GM19328 (cell line): Measurements from ENCODE around the gene EBF3.

ENCODE experiments used
- ATAC-seq: cut with Tn5 transposase; IDR thresholded peaks from one replicate; pipeline ENCODE4 v1.9.1; 2021; ENCODE audit warnings: mild to moderate bottlenecking, moderate library complexity; ENCODE audit not compliant: unreplicated experiment

The EBF3 gene

GRCh38 chr10:129842031-129842430 lies 122.0 kb downstream of the EBF3 start:
- no peak for ATAC-seq

- ATAC-seq: no peak
Measured at GRCh38 chr10:129841590-129841989, 122.5 kb downstream of the EBF3 start.

- ATAC-seq: no peak
Measured at GRCh38 chr10:129841071-129841470, 123.0 kb downstream of the EBF3 start.

GRCh38 chr10:129840196-129840590 lies 123.9 kb downstream of the EBF3 start:
- ATAC-seq: no peak

- no peak for ATAC-seq
Measured at GRCh38 chr10:129839285-129840195, 124.5 kb downstream of the EBF3 start.

- no peak for ATAC-seq
Measured at GRCh38 chr10:129838794-129839193, 125.3 kb downstream of the EBF3 start.

DNA sequence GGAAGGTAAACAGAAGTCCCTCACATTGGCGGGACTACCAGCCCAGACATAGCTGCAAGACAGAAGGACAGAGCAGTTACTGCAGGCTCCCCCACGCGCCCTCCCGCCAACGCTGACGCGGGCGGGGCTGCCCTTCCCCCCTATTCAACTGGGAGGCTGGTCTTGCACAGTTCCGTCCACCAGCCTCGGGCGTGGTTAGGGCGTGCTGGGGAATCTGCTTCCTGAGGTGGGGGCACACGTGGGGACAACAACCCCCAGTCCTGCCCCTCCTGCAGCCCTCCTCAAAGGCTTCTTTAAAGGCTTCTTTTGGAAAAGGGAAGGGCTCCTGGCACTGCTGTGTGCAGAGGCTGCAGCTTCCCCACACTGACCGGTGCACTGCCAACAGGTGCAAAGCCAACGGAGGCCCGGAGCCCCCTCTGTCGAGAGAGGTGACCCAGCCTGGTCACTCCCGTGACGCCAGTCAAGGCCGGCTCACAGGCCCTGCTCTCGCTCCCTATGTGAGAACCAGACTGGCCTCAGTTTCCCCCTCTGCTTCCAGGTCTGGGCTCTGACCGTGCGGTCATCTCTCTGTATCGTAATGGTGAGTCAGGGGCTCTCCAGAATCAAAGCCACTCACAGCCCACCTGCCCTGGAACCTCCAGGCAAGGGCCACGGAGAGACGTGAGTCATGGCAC lies 126.0 kb downstream of the EBF3 start:
- ATAC-seq: no peak

DNA sequence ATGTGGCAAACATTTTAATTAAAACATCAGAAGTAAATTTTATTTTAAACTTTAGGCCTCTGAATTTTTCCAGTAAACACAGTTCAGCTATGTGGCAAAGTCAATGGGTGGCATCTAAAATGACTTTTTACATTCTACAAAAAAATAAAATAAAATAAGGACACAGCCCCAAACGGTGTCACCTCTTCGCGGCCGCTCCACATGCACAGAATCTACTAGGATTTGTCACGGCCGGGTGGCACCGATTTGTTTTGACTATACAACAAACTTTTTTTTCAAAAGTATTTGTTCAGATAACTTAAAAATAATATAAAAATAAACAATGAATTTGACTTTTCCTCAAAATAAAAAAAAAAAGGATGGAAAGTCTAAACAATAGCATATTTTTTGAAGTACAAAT lies 127.8 kb downstream of the EBF3 start:
- no peak for ATAC-seq

GRCh38 chr10:129833994-129834739 lies 129.9 kb downstream of the EBF3 start:
- ATAC-seq: no peak

DNA sequence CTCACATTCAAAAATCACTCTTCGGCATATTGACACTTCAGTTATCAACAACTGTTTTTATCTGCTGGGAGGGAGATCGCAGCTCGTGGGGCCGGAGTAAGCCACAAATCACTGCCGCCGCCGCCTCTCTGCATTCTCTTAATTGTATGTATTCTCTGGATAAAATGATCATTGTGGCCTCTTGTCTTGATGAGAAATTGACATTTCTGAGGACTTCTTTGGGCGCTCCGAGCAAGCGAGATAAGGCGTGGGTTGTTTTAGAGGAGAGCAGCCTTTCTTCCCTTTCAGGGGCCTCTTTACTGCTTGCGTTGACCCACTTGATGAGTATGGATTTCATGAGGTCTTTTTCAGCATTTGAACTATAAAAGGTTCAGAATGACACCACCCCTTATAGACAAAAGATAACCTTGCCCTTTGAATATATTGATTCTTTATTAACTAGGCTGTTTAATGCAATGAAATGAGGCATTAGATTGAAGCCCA lies 130.6 kb downstream of the EBF3 start:
- no peak for ATAC-seq

- ATAC-seq: no peak
Measured at GRCh38 chr10:129832573-129833467, 131.3 kb downstream of the EBF3 start.

- ATAC-seq: no peak
Measured at GRCh38 chr10:129831150-129831549, 132.9 kb downstream of the EBF3 start.

- ATAC-seq: no peak
Measured at GRCh38 chr10:129825826-129826225, 138.2 kb downstream of the EBF3 start.

DNA sequence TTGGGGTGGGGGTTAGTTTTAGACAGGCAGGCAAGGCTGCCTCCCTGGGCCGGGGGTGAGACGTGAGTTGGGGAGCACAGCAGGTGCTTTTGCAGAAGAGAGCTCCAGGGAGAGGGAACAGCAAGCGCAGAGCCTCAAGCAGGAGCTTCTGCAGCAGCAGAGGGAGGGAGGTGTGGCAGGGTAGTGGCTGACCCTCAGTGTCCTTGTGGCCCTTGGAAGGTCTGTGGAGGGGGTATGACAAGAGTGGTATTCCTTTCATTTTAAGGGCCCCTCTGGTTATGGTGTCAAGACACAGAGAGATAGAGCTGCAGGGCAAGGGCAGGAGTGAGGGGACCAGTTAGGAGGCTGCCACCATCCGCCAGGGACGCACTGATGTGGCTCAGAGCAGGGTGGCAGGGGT lies 138.9 kb downstream of the EBF3 start:
- ATAC-seq: no peak

GRCh38 chr10:129820451-129820850 lies 143.6 kb downstream of the EBF3 start:
- ATAC-seq: no peak

DNA sequence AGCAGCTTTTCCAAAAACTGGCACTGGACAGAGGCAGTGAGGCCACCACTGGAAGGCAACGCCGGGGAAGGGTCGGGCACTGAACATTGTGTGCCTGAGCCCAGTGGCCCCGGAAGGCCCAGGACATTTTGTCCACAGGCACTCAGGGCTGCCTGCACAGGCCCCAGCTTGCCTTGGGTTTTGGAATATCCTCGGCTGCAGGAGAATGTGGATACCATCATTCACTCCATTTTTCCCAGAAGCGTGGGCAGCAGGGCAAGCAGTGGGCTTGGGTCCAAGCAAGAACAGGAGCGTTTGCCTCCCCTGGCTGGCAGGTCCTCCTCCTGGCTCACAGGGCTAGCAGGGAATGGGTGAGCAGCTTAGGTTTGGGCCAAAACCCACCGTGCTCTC lies 147.4 kb downstream of the EBF3 start:
- ATAC-seq: no peak

GRCh38 chr10:129815898-129816655 lies 148.0 kb downstream of the EBF3 start:
- ATAC-seq: no peak

- ATAC-seq: no peak
Measured at GRCh38 chr10:129814681-129815646, 149.1 kb downstream of the EBF3 start.

- no peak for ATAC-seq
Measured at GRCh38 chr10:129812398-129812797, 151.7 kb downstream of the EBF3 start.
